OCI-LY1 (cell line): ENCODE data around the gene KCTD18.

ENCODE experiments used
- H2AFZ ChIP-seq: fragments of 200-600 bp; sonication (generic), shearing (Covaris generic); 2 replicates; pipeline ENCODE4 v1.6.0; 2014; ENCODE audit warnings: antibody characterized with exemption, mild to moderate bottlenecking, low read length
- H3F3A ChIP-seq: fragments of 200-600 bp; sonication (generic), shearing (Covaris generic); 2 replicates; pipeline ENCODE4 v1.6.0; 2014; ENCODE audit warnings: mild to moderate bottlenecking, antibody characterized with exemption, low read length, moderate library complexity; ENCODE audit not compliant: insufficient read depth
- H3K27ac ChIP-seq: fragments of 200-600 bp; sonication (generic); 2 replicates; pipeline ENCODE4 v1.5.1; 2014; ENCODE audit warnings: low read length, mixed run types, mild to moderate bottlenecking, low read depth; ENCODE audit not compliant: poor library complexity, severe bottlenecking
- H3K27me3 ChIP-seq: fragments of 200-600 bp; sonication (generic); 2 replicates; pipeline ENCODE4 v1.6.0; 2014; ENCODE audit warnings: antibody characterized with exemption, mild to moderate bottlenecking, low read length, moderate library complexity; ENCODE audit not compliant: insufficient read depth
- H3K36me3 ChIP-seq: fragments of 200-600 bp; sonication (generic); 2 replicates; pipeline ENCODE4 v1.6.1; 2014; ENCODE audit warnings: mild to moderate bottlenecking, antibody characterized with exemption, low read length, moderate library complexity, mixed read lengths; ENCODE audit not compliant: insufficient read depth
- H3K4me1 ChIP-seq: fragments of 200-600 bp; sonication (generic); 2 replicates; pipeline ENCODE4 v1.5.1; 2014; ENCODE audit warnings: mild to moderate bottlenecking, low read length, moderate library complexity; ENCODE audit not compliant: insufficient read depth, severe bottlenecking
- H3K4me2 ChIP-seq: fragments of 200-600 bp; sonication (generic), shearing (Covaris generic); 2 replicates; pipeline ENCODE4 v1.6.1; 2014; ENCODE audit warnings: low read length
- H3K4me3 ChIP-seq: fragments of 200-600 bp; sonication (generic); 2 replicates; pipeline ENCODE4 v1.5.1; 2014; ENCODE audit warnings: low read length, low read depth, mild to moderate bottlenecking, mixed read lengths; ENCODE audit not compliant: poor library complexity, severe bottlenecking
- H3K79me2 ChIP-seq: fragments of 200-600 bp; shearing (Covaris generic); 2 replicates; pipeline ENCODE4 v1.6.1; 2016; ENCODE audit warnings: mixed run types, low read length, mixed read lengths; ENCODE audit not compliant: insufficient read depth
- H3K9ac ChIP-seq: fragments of 200-600 bp; sonication (generic), shearing (Covaris generic); 2 replicates; pipeline ENCODE4 v1.6.1; 2014; ENCODE audit warnings: mild to moderate bottlenecking, low read length, mixed read lengths
- H3K9me2 ChIP-seq: fragments of 200-600 bp; sonication (generic), shearing (Covaris generic); 2 replicates; pipeline ENCODE4 v1.6.1; 2014; ENCODE audit warnings: low read depth, mild to moderate bottlenecking, low read length, mixed read lengths
- H3K9me3 ChIP-seq: fragments of 200-600 bp; shearing (Covaris generic); 2 replicates; pipeline ENCODE4 v1.6.1; 2014; ENCODE audit warnings: low read length, mixed read lengths
- H4K20me1 ChIP-seq: fragments of 200-600 bp; sonication (generic), shearing (Covaris generic); 2 replicates; pipeline ENCODE4 v1.6.0; 2016; ENCODE audit warnings: mild to moderate bottlenecking, low read length; ENCODE audit not compliant: insufficient read depth
- EZH2 ChIP-seq: fragments of 200-600 bp; sonication (generic), shearing (Covaris generic); IDR thresholded peaks from 2 replicates; pipeline ENCODE4 v1.8.0; 2017; ENCODE audit warnings: borderline replicate concordance, mixed run types, mild to moderate bottlenecking, antibody characterized with exemption, low read length, moderate library complexity, mixed read lengths
- TF ChIP-seq, protein P1 (sequence below): fragments of 200-600 bp; sonication (generic), shearing (Covaris generic); IDR thresholded peaks from 2 replicates; pipeline ENCODE4 v1.5.1; 2017; ENCODE audit warnings: mild to moderate bottlenecking, antibody characterized with exemption, low read length, moderate library complexity, mixed read lengths

Gene KCTD18

DNA sequence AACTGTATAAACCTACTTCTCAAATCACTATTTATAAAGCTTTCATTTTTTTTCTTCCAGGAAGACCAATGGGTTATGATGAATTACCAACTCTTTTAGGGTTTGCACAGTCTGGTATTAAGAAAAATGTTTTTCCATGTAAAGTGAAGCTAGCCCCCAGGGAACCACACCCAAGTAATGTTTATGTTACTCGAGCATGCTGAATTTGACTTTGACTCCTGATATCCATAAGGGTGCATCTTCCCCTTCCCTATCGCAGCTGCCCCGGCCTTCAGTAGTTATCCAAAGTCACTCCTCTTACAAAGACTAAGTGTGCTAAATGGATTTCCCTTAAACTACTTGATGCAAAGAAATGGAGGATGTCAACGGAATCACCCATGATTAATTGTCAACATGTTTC is 21.7 kb downstream of the KCTD18 start:
- no peaks in the 10 kb centered on the region for H3K4me1 ChIP-seq

DNA sequence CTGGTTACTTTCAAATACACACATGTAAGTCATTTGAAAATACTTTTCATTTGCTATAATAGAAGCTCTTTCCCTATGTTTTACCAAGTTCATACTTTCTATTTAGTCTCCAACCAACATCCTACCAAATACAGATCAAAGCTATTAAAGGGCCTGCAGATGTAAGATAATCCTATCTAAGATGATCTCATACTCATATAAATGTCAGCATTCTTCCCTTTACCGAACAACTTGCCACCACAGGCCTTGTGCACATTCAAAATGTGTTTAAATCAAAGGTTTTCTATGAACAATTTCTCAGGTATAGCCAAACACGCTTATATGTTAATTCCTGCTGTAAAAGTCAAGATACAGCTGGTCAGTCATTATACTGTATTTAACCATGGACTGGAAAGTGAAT is 23.3 kb downstream of the KCTD18 start:
- TF ChIP-seq, protein P1, sequence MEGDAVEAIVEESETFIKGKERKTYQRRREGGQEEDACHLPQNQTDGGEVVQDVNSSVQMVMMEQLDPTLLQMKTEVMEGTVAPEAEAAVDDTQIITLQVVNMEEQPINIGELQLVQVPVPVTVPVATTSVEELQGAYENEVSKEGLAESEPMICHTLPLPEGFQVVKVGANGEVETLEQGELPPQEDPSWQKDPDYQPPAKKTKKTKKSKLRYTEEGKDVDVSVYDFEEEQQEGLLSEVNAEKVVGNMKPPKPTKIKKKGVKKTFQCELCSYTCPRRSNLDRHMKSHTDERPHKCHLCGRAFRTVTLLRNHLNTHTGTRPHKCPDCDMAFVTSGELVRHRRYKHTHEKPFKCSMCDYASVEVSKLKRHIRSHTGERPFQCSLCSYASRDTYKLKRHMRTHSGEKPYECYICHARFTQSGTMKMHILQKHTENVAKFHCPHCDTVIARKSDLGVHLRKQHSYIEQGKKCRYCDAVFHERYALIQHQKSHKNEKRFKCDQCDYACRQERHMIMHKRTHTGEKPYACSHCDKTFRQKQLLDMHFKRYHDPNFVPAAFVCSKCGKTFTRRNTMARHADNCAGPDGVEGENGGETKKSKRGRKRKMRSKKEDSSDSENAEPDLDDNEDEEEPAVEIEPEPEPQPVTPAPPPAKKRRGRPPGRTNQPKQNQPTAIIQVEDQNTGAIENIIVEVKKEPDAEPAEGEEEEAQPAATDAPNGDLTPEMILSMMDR = no peak
- no peak for TF ChIP-seq EZH2
- no peak overlapping the region for H3K4me2 ChIP-seq
- no peak overlapping the region for H3K4me3 ChIP-seq
- no peak overlapping the region for H3K9ac ChIP-seq
- no peak overlapping the region for H3K27ac ChIP-seq
- H4K20me1 ChIP-seq = no peaks in the 10 kb centered on the region
- no peak overlapping the region for H2AFZ ChIP-seq
- H3K27me3 ChIP-seq = no peaks in the 10 kb centered on the region
- no peaks in the 10 kb centered on the region for H3K4me1 ChIP-seq
- no peaks in the 10 kb centered on the region for H3K9me2 ChIP-seq
- peaks cover 22% of the 10 kb centered on the region for H3K36me3 ChIP-seq
- H3K9me3 ChIP-seq = no peaks in the 10 kb centered on the region
- no peaks in the 10 kb centered on the region for H3F3A ChIP-seq
- no peaks in the 10 kb centered on the region for H3K79me2 ChIP-seq

More for the DNA sequence above, 21.7 kb downstream of the KCTD18 start:
- H3K79me2 ChIP-seq = no peaks in the 10 kb centered on the region
- no peak for TF ChIP-seq EZH2
- TF ChIP-seq, protein P1 = no peak
- H3K4me2 ChIP-seq = no peak overlapping the region
- no peak overlapping the region for H3K9ac ChIP-seq
- H3F3A ChIP-seq = no peaks in the 10 kb centered on the region
- H3K9me3 ChIP-seq = no peaks in the 10 kb centered on the region
- H3K9me2 ChIP-seq = no peaks in the 10 kb centered on the region
- H4K20me1 ChIP-seq = no peaks in the 10 kb centered on the region
- H3K27ac ChIP-seq = no peak overlapping the region
- no peak overlapping the region for H3K4me3 ChIP-seq
- no peaks in the 10 kb centered on the region for H3K27me3 ChIP-seq
- H2AFZ ChIP-seq = no peak overlapping the region
- peaks cover 37% of the 10 kb centered on the region for H3K36me3 ChIP-seq

DNA sequence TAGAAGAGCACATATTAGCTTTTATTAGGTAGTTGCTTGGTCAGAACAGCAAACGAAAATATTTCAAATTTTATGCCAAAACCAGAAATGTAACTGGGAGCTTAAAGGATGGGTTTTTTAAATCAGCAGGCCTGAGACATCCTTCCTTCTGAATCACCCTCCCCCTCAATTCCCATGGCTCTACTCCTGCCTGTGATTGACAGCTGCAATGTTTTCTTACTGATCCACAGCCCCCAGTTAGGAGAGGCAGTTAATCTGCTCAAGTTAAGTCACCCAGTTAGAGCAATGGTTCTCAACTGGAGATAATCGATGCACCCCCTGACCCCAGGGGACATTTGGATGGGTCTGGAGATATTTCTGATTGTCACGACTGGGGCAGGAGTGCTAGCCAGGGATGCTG is 24.9 kb downstream of the KCTD18 start:
- H3K36me3 ChIP-seq = peaks cover 6% of the 10 kb centered on the region
- no peak overlapping the region for H3K9ac ChIP-seq
- no peaks in the 10 kb centered on the region for H3K79me2 ChIP-seq
- no peaks in the 10 kb centered on the region for H3K9me3 ChIP-seq
- H3K4me1 ChIP-seq = peaks cover 5% of the 10 kb centered on the region
- H2AFZ ChIP-seq = no peak overlapping the region
- no peaks in the 10 kb centered on the region for H4K20me1 ChIP-seq
- no peak overlapping the region for H3K27ac ChIP-seq
- TF ChIP-seq, protein P1 = no peak
- no peak for TF ChIP-seq EZH2
- H3K27me3 ChIP-seq = no peaks in the 10 kb centered on the region
- no peaks in the 10 kb centered on the region for H3K9me2 ChIP-seq
- H3F3A ChIP-seq = no peaks in the 10 kb centered on the region
- H3K4me3 ChIP-seq = no peak overlapping the region
- no peak overlapping the region for H3K4me2 ChIP-seq
